CD4-positive, CD25-positive, alpha-beta regulatory T cell (primary cell): Measurements from ENCODE around the gene DRAM2. TPM values are rescaled to one million over a fixed set of nuclear protein-coding genes. Genes with fewer than 3 reads are reported as not detected.

Experiments used
- ATAC-seq, 2 donors: fragments of 150-1000 bp; cut with Tn5 transposase; one replicate each; pipeline ENCODE4 v1.10.0; 2021; ENCODE audit warnings: low read depth in 2 of 2, moderate number of reproducible peaks in 2 of 2, moderate library complexity in 1 of 2
- DNase-seq, 3 donors: peaks; one replicate each; pipeline versions ENCODE4 v3.0.0 to v3.0.0-alpha.2; 2012 to 2022; ENCODE audit warnings: mixed read lengths in 1 of 3
- H3K27ac ChIP-seq: one replicate; pipeline ENCODE4 v1.7.0; 2013; ENCODE audit warnings: mild to moderate bottlenecking, low read length; ENCODE audit not compliant: insufficient read depth, poor library complexity, severe bottlenecking
- H3K27me3 ChIP-seq: one replicate; pipeline ENCODE4 v1.7.0; 2013; ENCODE audit warnings: low read length; ENCODE audit not compliant: control insufficient read depth, insufficient read depth
- H3K36me3 ChIP-seq: one replicate; pipeline ENCODE4 v1.7.0; 2013; ENCODE audit warnings: mild to moderate bottlenecking, low read length, moderate library complexity; ENCODE audit not compliant: control insufficient read depth, insufficient read depth
- H3K4me1 ChIP-seq: 2 replicates; pipeline ENCODE4 v1.7.0; 2013; ENCODE audit warnings: mild to moderate bottlenecking, low read length; ENCODE audit not compliant: insufficient read depth, control insufficient read depth, poor library complexity, severe bottlenecking
- H3K4me3 ChIP-seq: one replicate; pipeline ENCODE4 v1.7.0; 2013; ENCODE audit warnings: low read depth, mild to moderate bottlenecking, low read length, moderate library complexity
- H3K9me3 ChIP-seq, 2 experiments: 1 replicate in 1 of 2; 2 replicates in 1 of 2; pipeline ENCODE4 v1.7.0; 2013; ENCODE audit warnings: low read length in 2 of 2, mild to moderate bottlenecking in 1 of 2, moderate library complexity in 1 of 2; ENCODE audit not compliant: control insufficient read depth in 2 of 2
- H3K27ac Mint-ChIP-seq, 3 donors: one replicate each; pipeline ENCODE4 v1.8.0; 2020 to 2022; ENCODE audit warnings: mild to moderate bottlenecking in 3 of 3, mixed read lengths in 3 of 3, moderate library complexity in 2 of 3
- H3K27me3 Mint-ChIP-seq: one replicate; pipeline ENCODE4 v1.8.0; 2022; ENCODE audit warnings: mild to moderate bottlenecking, mixed read lengths
- H3K36me3 Mint-ChIP-seq: one replicate; pipeline ENCODE4 v1.8.0; 2020; ENCODE audit warnings: mixed read lengths
- H3K4me1 Mint-ChIP-seq, 4 donors: one replicate each; pipeline ENCODE4 v1.8.0; 2020 to 2022; ENCODE audit warnings: mixed read lengths in 4 of 4, mild to moderate bottlenecking in 1 of 4
- H3K4me3 Mint-ChIP-seq, 4 donors: one replicate each; pipeline ENCODE4 v1.8.0; 2020 to 2022; ENCODE audit warnings: mild to moderate bottlenecking in 4 of 4, mixed read lengths in 4 of 4, moderate library complexity in 3 of 4
- H3K9me3 Mint-ChIP-seq, 7 donors: one replicate each; pipeline ENCODE4 v1.8.0; 2020 to 2022; ENCODE audit warnings: mixed read lengths in 7 of 7, mild to moderate bottlenecking in 3 of 7, moderate library complexity in 2 of 7
- polyA plus RNA-seq, 4 donors: library from polyadenylated mRNA; unstranded; fragments of 300-500 nt; fragmentation: Illumina TruSeq; gene quantifications; one replicate each; pipeline ENCODE4 v1.2.3, GENCODE V29; 2021
- total RNA-seq: library from RNA; stranded (reverse); gene quantifications from one replicate; pipeline ENCODE4 v1.2.3, GENCODE V29; 2022

DRAM2 gene
- total and polyA plus RNA-seq, 5 donors from 2014 or later = 37.2 to 112 (median 95.9) TPM

DNA sequence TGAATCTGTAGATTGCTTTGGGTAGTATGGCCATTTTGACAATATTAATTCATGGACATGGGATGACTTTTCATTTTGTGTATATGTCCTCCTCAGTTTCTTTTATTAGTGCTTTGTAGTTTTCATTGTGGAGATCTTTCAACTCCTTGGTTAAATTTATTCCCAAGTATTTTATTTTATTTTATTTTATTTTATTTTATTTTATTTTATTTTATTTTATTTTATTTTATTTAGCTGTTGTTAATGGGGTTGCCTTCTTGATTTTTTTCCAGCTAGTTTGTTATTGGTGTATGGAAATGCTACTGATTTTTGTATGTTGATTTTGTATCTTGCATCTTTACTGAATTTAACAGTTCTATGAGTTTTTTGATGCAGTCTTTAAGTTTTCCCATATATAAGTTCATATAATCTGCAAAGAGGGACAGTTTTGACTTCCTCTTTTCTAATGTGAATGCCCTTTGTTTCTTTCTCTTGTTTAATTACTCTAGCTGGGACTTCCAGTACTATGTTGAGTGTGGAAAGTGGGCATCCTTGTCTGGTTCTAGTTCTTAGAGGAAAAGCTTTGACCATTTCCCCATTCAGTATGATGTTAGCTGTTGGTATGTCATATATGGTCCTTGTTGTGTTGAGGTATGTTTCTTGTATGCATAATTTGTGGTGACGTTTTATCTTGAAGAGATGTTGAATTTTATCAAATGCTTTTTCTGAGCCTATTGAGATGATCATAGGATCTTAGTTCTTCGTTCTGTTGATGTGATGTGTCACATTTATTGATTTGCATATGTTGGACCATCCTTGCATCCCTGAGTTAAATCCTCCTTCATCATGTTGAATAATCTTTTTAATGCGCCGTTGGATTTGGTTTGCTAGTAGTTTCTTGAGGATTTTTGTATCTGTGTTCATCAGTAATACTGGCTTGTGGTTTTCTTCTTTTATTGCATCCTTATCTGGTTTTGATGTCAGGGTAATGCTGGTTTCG lies 14.4 kb upstream of the DRAM2 start:
- Histone ChIP-seq H3K9me3 (no peaks in the 10 kb centered on the region), H3K27ac (no peak overlapping the region), H3K27me3 (no peaks in the 10 kb centered on the region), H3K36me3 (peaks cover 44% of the 10 kb centered on the region), H3K4me1 (peaks cover 11% of the 10 kb centered on the region), H3K4me3 (no peak overlapping the region)
- ATAC-seq (no peak), DNase-seq (no peak)
- Mint-ChIP-seq H3K27me3 (no peaks in the 10 kb centered on the region), H3K4me1 (peaks cover 43 to 70% (median 63%) of the 10 kb centered on the region in 4 donors), H3K27ac (peak overlapping the region in 2 of 3 donors; percentile 36 to 52), H3K4me3 (peak overlapping the region in 2 of 4 donors; percentile 19 to 52), H3K9me3 (peaks cover 0 to under 1% (median 0%) of the 10 kb centered on the region in 7 donors), H3K36me3 (peaks cover 58% of the 10 kb centered on the region)

DNA sequence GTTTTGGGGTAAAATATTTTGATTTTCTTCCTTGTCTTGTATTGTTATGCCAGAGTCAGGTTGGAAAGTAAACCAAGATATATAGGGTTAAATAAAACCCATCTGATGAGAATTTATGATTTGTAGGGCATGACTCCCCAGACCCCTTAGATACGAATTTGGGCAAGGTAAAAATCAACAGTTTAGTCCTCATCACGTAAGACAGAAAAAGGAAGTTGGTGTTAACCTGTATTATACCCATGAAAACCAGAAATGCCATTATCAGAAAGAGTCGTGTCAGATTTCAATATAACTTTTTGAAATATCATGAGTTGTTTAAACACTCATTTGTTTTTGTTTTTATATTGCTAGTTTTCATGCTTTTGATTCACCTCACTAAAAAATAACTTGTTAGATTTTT lies 11.9 kb upstream of the DRAM2 start:
- Histone ChIP-seq H3K27me3 (no peaks in the 10 kb centered on the region), H3K4me1 (peaks cover 17% of the 10 kb centered on the region), H3K27ac (no peak overlapping the region), H3K9me3 (no peaks in the 10 kb centered on the region), H3K36me3 (peaks cover 52% of the 10 kb centered on the region), H3K4me3 (no peak overlapping the region)
- no peak for DNase-seq
- no peak for ATAC-seq
- H3K27me3 Mint-ChIP-seq = no peaks in the 10 kb centered on the region
- peaks cover 0 to 1% (median 0%) of the 10 kb centered on the region in 7 donors for H3K9me3 Mint-ChIP-seq
- peak overlapping the region in 3 of 4 donors; percentile 21 to 40 (median 27) for H3K4me3 Mint-ChIP-seq
- peaks cover 68% of the 10 kb centered on the region for H3K36me3 Mint-ChIP-seq
- peaks cover 53 to 84% (median 68%) of the 10 kb centered on the region in 4 donors for H3K4me1 Mint-ChIP-seq
- peak overlapping the region in 1 of 3 donors; percentile 37 for H3K27ac Mint-ChIP-seq

DNA sequence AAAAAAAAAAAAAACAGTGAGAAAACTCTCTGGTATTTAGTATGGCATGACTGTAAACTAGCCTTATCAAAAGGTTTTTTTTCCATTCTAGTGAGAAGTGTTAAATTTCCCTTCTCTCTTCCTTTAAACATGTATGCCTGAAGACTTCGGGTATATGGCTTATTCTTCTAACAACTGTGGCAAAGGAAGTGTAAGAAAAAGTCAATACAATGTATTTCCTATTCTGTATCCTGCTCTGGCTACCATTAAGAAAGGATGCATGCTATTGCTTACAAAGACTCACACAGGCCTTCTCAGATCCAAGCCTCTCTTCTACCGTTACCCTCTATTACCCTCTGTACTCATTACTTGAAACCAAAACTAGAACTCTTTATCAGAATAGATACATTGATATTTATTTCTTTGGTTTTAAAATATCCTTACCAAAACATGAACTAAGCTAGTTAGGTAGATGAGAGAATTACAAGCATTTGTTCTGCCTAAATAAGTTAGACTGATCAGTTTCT lies 8.5 kb upstream of the DRAM2 start:
- peak overlapping the region; percentile 15 for H3K27ac ChIP-seq
- H3K4me3 ChIP-seq = no peak overlapping the region
- peaks cover 47 to 84% (median 64%) of the 10 kb centered on the region in 4 donors for H3K4me1 Mint-ChIP-seq
- H3K4me3 Mint-ChIP-seq = peak overlapping the region in 1 of 4 donors; percentile 7
- H3K27me3 ChIP-seq = no peaks in the 10 kb centered on the region
- no peaks in the 10 kb centered on the region for H3K27me3 Mint-ChIP-seq
- H3K9me3 Mint-ChIP-seq = peaks cover 0 to 1% (median 0%) of the 10 kb centered on the region in 7 donors
- no peak for DNase-seq
- peaks cover 47% of the 10 kb centered on the region for H3K36me3 ChIP-seq
- H3K27ac Mint-ChIP-seq = peak overlapping the region in 2 of 3 donors; percentile 74 to 86
- peaks cover 21% of the 10 kb centered on the region for H3K4me1 ChIP-seq
- H3K36me3 Mint-ChIP-seq = peaks cover 49% of the 10 kb centered on the region
- no peak for ATAC-seq
- no peaks in the 10 kb centered on the region for H3K9me3 ChIP-seq

DNA sequence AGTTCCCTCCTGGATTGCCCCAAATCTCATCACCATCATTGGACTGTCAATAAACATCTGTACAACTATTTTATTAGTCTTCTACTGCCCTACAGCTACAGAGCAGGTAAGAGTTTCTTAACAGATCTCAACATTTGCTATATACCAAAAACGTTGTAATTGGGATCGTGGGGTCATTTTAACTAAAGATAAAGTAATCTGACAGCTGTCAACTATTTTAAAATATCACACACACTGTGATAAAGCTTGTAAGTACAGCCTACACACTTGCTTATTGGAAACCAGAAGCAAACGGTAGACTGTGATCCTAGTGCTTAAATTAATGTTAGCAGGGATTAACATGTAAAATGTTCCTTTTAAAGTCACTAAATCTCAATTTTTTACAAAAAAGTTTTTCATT lies 8.1 kb upstream of the DRAM2 start:
- H3K9me3 Mint-ChIP-seq = peaks cover 0 to 1% (median 0%) of the 10 kb centered on the region in 7 donors
- H3K4me1 ChIP-seq = peaks cover 19% of the 10 kb centered on the region
- H3K4me3 ChIP-seq = no peak overlapping the region

DNA sequence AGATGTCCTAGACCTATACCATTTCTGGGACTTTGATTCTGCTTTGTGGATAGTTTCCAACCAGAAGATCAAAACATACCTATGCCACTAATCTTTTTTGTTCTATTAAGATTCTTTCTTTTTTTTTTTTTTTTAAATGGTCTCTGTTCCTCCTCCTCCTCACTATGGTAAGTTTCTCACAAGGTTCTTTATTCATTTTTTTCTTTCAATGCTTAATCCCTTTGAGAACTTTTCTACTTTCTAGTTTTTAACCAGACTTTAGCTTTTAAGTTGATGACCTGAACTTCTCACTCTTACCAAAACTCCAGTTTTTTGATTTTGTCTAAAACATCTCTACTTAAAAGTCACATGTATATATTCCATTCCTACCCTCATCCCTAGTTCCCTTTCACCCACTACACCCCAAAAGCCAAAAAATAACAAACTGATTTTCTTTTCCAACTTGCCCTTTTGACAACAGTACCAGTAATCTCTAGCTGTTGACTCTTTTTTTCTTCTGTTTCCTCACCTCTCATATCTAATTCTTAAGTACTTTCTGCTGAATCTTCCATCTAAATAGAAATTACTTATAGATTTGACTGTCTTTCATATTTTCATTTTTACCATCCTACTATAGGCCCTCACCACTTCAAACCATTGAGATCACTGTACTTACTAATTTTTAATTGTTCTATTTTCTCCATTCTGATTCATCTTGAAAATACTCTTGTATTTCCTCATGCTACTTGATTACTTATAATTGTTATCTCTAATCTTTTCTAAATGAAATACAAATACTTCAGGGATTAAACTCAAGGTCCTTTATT lies 6.3 kb upstream of the DRAM2 start:
- no peaks in the 10 kb centered on the region for H3K9me3 ChIP-seq
- no peak overlapping the region for H3K4me3 ChIP-seq
- Mint-ChIP-seq H3K36me3 (peaks cover 29% of the 10 kb centered on the region), H3K27ac (peak overlapping the region in 2 of 3 donors; percentile 15 to 37), H3K27me3 (no peaks in the 10 kb centered on the region), H3K4me3 (peak overlapping the region in 2 of 4 donors; percentile 19 to 36), H3K4me1 (peaks cover 42 to 81% (median 62%) of the 10 kb centered on the region in 4 donors), H3K9me3 (peaks cover 0 to 1% (median 0%) of the 10 kb centered on the region in 7 donors)
- peaks cover 35% of the 10 kb centered on the region for H3K4me1 ChIP-seq
- ATAC-seq (no peak), DNase-seq (no peak)
- no peak overlapping the region for H3K27ac ChIP-seq
- peaks cover 36% of the 10 kb centered on the region for H3K36me3 ChIP-seq
- H3K27me3 ChIP-seq = no peaks in the 10 kb centered on the region

More for the DNA sequence above, 8.1 kb upstream of the DRAM2 start:
- Mint-ChIP-seq H3K4me1 (peaks cover 50 to 83% (median 64%) of the 10 kb centered on the region in 4 donors), H3K4me3 (no peak overlapping the region), H3K36me3 (peaks cover 44% of the 10 kb centered on the region), H3K27ac (no peak overlapping the region), H3K27me3 (no peaks in the 10 kb centered on the region)
- H3K27me3 ChIP-seq = no peaks in the 10 kb centered on the region
- H3K9me3 ChIP-seq = no peaks in the 10 kb centered on the region
- peaks cover 43% of the 10 kb centered on the region for H3K36me3 ChIP-seq
- no peak for ATAC-seq
- no peak overlapping the region for H3K27ac ChIP-seq
- DNase-seq = no peak

DNA sequence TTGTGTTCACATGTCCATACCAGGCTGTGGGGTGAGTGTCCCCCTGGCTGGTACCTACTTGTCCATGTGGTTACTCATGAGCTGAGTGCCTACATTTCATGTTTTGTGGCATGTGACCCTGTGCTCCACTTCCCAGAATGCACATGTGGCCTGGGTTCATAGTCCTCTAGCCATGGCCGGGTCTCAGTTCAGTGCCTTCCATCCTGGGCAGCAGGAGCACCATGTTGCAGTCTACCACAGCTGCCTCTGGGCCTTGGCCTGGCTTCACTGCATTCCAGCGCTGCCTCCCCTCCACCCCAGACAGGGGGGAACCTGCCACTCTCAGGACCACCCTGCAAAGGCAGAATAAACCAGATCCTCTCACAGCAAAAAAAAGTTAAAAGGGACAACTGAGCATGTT lies 5.6 kb upstream of the DRAM2 start:
- H3K9me3 Mint-ChIP-seq = peaks cover 0 to 1% (median 0%) of the 10 kb centered on the region in 7 donors
- H3K27ac ChIP-seq = no peak overlapping the region

DNA sequence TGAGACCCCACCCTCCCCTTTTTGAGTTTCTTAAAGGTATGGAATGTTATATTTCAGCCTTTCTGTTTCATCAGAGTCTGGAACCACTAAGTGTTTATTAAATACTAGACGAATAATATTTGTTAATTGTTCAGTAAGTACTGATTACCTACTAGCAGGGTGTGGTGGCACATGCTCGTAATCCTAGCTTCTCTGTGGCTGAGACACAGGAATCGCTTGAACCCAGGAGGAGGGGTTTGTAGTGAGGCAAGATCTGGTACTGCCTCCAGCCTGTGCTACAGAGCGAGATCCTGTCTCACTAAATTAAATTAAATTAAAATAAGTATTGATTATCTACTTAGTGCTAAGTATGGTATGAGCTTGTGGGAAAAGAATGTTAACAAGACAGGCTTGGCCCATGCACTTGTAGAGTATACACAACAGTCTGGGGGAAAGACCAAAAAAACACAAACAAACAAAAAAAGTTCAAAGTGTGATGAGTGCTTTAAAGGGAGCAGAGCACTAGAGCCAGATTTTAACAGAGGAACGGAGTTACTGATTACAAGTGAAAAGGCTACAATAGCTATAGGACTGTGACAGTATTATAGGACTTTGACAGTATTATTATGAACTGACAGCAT lies 2.6 kb upstream of the DRAM2 start:
- Histone ChIP-seq H3K4me3 (peak overlapping the region; percentile 89), H3K4me1 (peaks cover 40% of the 10 kb centered on the region), H3K36me3 (peaks cover 3% of the 10 kb centered on the region), H3K9me3 (no peaks in the 10 kb centered on the region), H3K27ac (no peak overlapping the region), H3K27me3 (no peaks in the 10 kb centered on the region)
- H3K9me3 Mint-ChIP-seq = no peaks in the 10 kb centered on the region
- DNase-seq (no peak), ATAC-seq (no peak)
- H3K4me1 Mint-ChIP-seq = peaks cover 40 to 77% (median 60%) of the 10 kb centered on the region in 4 donors
- H3K4me3 Mint-ChIP-seq = peak overlapping the region in 2 of 4 donors; percentile 37 to 48
- peaks cover 14% of the 10 kb centered on the region for H3K36me3 Mint-ChIP-seq
- H3K27me3 Mint-ChIP-seq = no peaks in the 10 kb centered on the region
- no peak overlapping the region for H3K27ac Mint-ChIP-seq

More for the DNA sequence above, 5.6 kb upstream of the DRAM2 start:
- Histone ChIP-seq H3K9me3 (no peaks in the 10 kb centered on the region), H3K36me3 (peaks cover 30% of the 10 kb centered on the region), H3K4me1 (peaks cover 41% of the 10 kb centered on the region), H3K4me3 (no peak overlapping the region), H3K27me3 (no peaks in the 10 kb centered on the region)
- Mint-ChIP-seq H3K27ac (peak overlapping the region in 1 of 3 donors; percentile 25), H3K36me3 (peaks cover 28% of the 10 kb centered on the region), H3K4me1 (peaks cover 41 to 82% (median 65%) of the 10 kb centered on the region in 4 donors), H3K4me3 (no peak overlapping the region), H3K27me3 (no peaks in the 10 kb centered on the region)
- no peak for ATAC-seq
- no peak for DNase-seq
